Measurements from ENCODE around the gene TSGA10. TPM values are rescaled to one million over a fixed set of nuclear protein-coding genes. Genes with fewer than 3 reads are reported as not detected.

Gene TSGA10
- 13.1 TPM for polyA plus RNA-seq (2013, experiment 1 of 2)
- polyA plus RNA-seq (2013, experiment 2 of 2): 12.7 TPM

DNA sequence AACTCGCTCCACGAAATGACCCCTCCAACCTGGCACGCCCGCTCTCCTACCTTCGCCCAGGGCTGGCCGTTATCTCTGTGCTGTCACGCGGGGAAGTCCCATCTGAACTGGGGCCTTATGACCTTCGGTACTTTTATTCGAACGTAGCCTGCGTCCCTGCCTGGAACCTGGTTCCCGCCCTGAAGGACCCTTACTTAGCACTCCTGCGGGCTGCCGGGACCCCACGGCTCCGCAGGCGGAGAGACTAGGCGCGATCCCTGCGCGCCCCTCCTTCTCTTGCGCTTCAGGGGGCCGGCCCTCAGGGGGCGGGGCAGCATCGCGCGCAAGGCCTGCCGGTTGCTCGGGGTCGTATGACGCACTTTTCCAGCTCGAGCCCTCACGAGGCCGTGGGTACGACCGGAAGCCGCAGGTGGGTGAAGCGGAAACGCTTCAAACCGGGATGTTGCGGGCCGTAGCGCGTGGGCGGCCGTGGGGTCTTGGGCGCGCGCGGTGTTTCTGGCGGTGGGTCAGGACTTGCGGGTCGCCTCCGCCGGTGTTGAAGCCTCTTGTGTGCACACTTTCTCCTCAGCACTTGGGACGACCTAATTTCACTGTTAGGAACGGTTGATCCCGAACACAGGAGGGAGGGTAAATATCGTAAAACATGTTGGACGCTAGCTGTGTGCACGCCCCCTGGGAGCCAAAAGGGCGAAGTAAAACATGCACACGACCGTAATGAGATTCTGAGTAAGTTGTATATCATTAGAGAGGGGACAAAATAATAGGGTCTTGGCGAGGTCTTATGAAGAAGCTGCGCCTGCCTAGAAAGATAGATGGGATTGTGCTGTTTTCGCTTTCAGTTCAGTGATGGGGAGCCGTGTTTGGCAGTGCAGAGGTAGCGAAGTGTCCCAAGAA lies at the start of gene TSGA10, which contains the start of gene LIPT1:
Gene TSGA10, minus strand, starts transcription at position 300 of the 894 bp plus-strand sequence. CDS start 45,503 bp downstream, outside the sequence.
Gene LIPT1, plus strand, starts transcription at position 325 of the 894 bp plus-strand sequence. CDS start 6,991 bp downstream, outside the sequence.
- Histone ChIP-seq H3K27me3 (ENCODE audit: control insufficient read depth in 3 of 3, insufficient read depth in 3 of 3, low read depth in 1 of 3, low read length in 3 of 3) (no peaks in the 10 kb centered on the region), H2BK12ac (ENCODE audit: low read length) (no peak within 1 kb of the TSS), H4K8ac (ENCODE audit: low read depth, low read length) (peak within 1 kb of the TSS; percentile 7), H3K79me1 (ENCODE audit: low read depth, low read length) (no peaks in the 10 kb centered on the region), H2BK5ac (ENCODE audit: low read length) (no peak within 1 kb of the TSS), H2AK5ac (ENCODE audit: low read depth, low read length) (no peak within 1 kb of the TSS), H2AFZ (ENCODE audit: low read length) (peak within 1 kb of the TSS; percentile 96), H4K91ac (ENCODE audit: low read depth, low read length, poor library complexity) (no peak within 1 kb of the TSS), H3K23ac (ENCODE audit: low read depth, low read length, poor library complexity) (peak within 1 kb of the TSS; percentile 12), H3K9ac (ENCODE audit: low read depth, low read length, poor library complexity) (peak within 1 kb of the TSS; percentile 86), H3K36me3 (replicated peaks in 1 of 2; ENCODE audit: control insufficient read depth in 2 of 2, insufficient read depth in 2 of 2, low read length in 2 of 2) (peaks cover 0 to 29% of the 10 kb centered on the region in 2 donors), H3K9me3 (replicated peaks in 1 of 2; ENCODE audit: control insufficient read depth in 2 of 2, insufficient read depth in 1 of 2, low read depth in 1 of 2, low read length in 2 of 2) (no peaks in the 10 kb centered on the region), H3K4me1 (ENCODE audit: control insufficient read depth in 2 of 2, insufficient read depth in 1 of 2, low read depth in 1 of 2, low read length in 2 of 2) (peaks cover 2 to 10% of the 10 kb centered on the region in 2 donors), H3K4me3 (ENCODE audit: low read length in 2 of 2) (peak within 1 kb of the TSS; percentile 81 to 84), H2BK15ac (ENCODE audit: low read length) (no peak within 1 kb of the TSS), H3K18ac (ENCODE audit: low read length) (peak within 1 kb of the TSS; percentile 96), H3K27ac (replicated peaks; ENCODE audit: low read length) (no peak within 1 kb of the TSS), H3K14ac (ENCODE audit: low read length) (no peak within 1 kb of the TSS), H2BK120ac (ENCODE audit: low read depth, low read length) (no peak within 1 kb of the TSS), H3K4ac (ENCODE audit: low read length) (no peak within 1 kb of the TSS), H3K4me2 (ENCODE audit: insufficient read depth, low read length, poor library complexity, severe bottlenecking) (peak within 1 kb of the TSS; percentile 69)
- WGBS, 2 donors (ENCODE audit: extremely low coverage in 2 of 2, insufficient read length in 2 of 2, insufficient replicate concordance in 1 of 2): no CpG with 5 or more reads among the region's 70 CpGs
- DNase-seq (ENCODE audit: low spot score): peak; percentile 75

DNA sequence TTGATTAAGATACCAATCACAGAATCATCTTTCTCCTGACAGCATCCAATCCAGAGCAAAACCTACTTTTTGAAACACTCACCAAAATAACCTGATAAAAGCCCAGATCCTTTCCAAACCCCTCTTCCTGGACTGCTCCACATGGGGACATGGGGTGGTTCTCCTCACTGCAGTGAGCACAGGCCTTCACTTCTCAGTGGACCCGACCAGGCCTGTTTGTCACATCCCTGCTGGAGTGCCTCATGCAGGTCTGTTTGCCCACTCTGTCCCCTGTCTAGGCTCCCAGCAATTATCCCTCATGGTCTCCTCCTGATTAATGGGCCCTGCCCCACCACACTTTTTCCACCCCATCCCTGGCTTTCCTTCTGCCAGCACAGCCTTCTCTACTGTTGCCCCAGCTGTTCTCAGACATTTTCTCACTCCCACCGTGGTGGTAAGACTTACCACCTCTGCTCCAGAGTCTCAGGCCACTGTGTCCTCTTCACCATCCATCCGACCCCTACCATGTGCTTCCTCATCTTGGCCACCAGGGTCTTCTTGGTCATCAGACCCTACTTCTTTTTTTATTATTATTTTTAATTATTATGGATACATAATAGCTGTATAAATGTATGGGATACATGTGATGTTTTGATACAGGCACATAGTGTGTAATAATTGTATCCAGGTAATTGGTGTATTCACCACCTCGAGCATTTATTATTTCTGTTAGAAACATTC lies 47.4 kb upstream of the TSGA10 start:
- no peak overlapping the region for H2AFZ ChIP-seq (ENCODE audit: low read length)
- H3K27ac ChIP-seq (replicated peaks; ENCODE audit: low read length): no peak overlapping the region
- no peak overlapping the region for H3K4me3 ChIP-seq (ENCODE audit: low read length in 2 of 2)
- DNase-seq (ENCODE audit: low spot score): no peak
- H3K4me2 ChIP-seq (ENCODE audit: insufficient read depth, low read length, poor library complexity, severe bottlenecking): no peak overlapping the region
- H2AK5ac ChIP-seq (ENCODE audit: low read depth, low read length): no peak overlapping the region
- no peak overlapping the region for H3K23ac ChIP-seq (ENCODE audit: low read depth, low read length, poor library complexity)
- no CpG with 5 or more reads among the region's 4 CpGs for WGBS, 2 donors (ENCODE audit: extremely low coverage in 2 of 2, insufficient read length in 2 of 2, insufficient replicate concordance in 1 of 2)
- H3K79me1 ChIP-seq (ENCODE audit: low read depth, low read length): no peaks in the 10 kb centered on the region
- H3K9me3 ChIP-seq (replicated peaks in 1 of 2; ENCODE audit: control insufficient read depth in 2 of 2, insufficient read depth in 1 of 2, low read depth in 1 of 2, low read length in 2 of 2): no peaks in the 10 kb centered on the region
- H3K36me3 ChIP-seq (replicated peaks in 1 of 2; ENCODE audit: control insufficient read depth in 2 of 2, insufficient read depth in 2 of 2, low read length in 2 of 2): peaks cover 8 to 44% of the 10 kb centered on the region in 2 donors
- H3K9ac ChIP-seq (ENCODE audit: low read depth, low read length, poor library complexity): no peak overlapping the region
- no peaks in the 10 kb centered on the region for H3K27me3 ChIP-seq (ENCODE audit: control insufficient read depth in 3 of 3, insufficient read depth in 3 of 3, low read depth in 1 of 3, low read length in 3 of 3)
- no peak overlapping the region for H3K14ac ChIP-seq (ENCODE audit: low read length)
- H3K4ac ChIP-seq (ENCODE audit: low read length): no peak overlapping the region
- H4K8ac ChIP-seq (ENCODE audit: low read depth, low read length): no peak overlapping the region
- no peak overlapping the region for H2BK15ac ChIP-seq (ENCODE audit: low read length)
- H2BK5ac ChIP-seq (ENCODE audit: low read length): no peak overlapping the region
- no peak overlapping the region for H2BK120ac ChIP-seq (ENCODE audit: low read depth, low read length)
- no peaks in the 10 kb centered on the region for H3K4me1 ChIP-seq (ENCODE audit: control insufficient read depth in 2 of 2, insufficient read depth in 1 of 2, low read depth in 1 of 2, low read length in 2 of 2)
- H4K91ac ChIP-seq (ENCODE audit: low read depth, low read length, poor library complexity): no peak overlapping the region
- no peak overlapping the region for H3K18ac ChIP-seq (ENCODE audit: low read length)
- no peak overlapping the region for H2BK12ac ChIP-seq (ENCODE audit: low read length)

- Histone ChIP-seq H2AFZ (ENCODE audit: low read length) (no peak overlapping the region), H4K91ac (ENCODE audit: low read depth, low read length, poor library complexity) (no peak overlapping the region), H3K27ac (replicated peaks; ENCODE audit: low read length) (no peak overlapping the region), H3K9me3 (replicated peaks in 1 of 2; ENCODE audit: control insufficient read depth in 2 of 2, insufficient read depth in 1 of 2, low read depth in 1 of 2, low read length in 2 of 2) (no peaks in the 10 kb centered on the region), H3K4me1 (ENCODE audit: control insufficient read depth in 2 of 2, insufficient read depth in 1 of 2, low read depth in 1 of 2, low read length in 2 of 2) (no peaks in the 10 kb centered on the region), H2BK5ac (ENCODE audit: low read length) (no peak overlapping the region), H3K4me3 (ENCODE audit: low read length in 2 of 2) (no peak overlapping the region), H3K27me3 (ENCODE audit: control insufficient read depth in 3 of 3, insufficient read depth in 3 of 3, low read depth in 1 of 3, low read length in 3 of 3) (no peaks in the 10 kb centered on the region), H2BK15ac (ENCODE audit: low read length) (no peak overlapping the region), H2BK120ac (ENCODE audit: low read depth, low read length) (no peak overlapping the region), H3K9ac (ENCODE audit: low read depth, low read length, poor library complexity) (no peak overlapping the region), H2BK12ac (ENCODE audit: low read length) (no peak overlapping the region), H3K79me1 (ENCODE audit: low read depth, low read length) (no peaks in the 10 kb centered on the region), H4K8ac (ENCODE audit: low read depth, low read length) (no peak overlapping the region), H2AK5ac (ENCODE audit: low read depth, low read length) (no peak overlapping the region), H3K4me2 (ENCODE audit: insufficient read depth, low read length, poor library complexity, severe bottlenecking) (no peak overlapping the region), H3K14ac (ENCODE audit: low read length) (no peak overlapping the region), H3K18ac (ENCODE audit: low read length) (no peak overlapping the region), H3K36me3 (replicated peaks in 1 of 2; ENCODE audit: control insufficient read depth in 2 of 2, insufficient read depth in 2 of 2, low read length in 2 of 2) (peaks cover 14 to 63% of the 10 kb centered on the region in 2 donors), H3K23ac (ENCODE audit: low read depth, low read length, poor library complexity) (no peak overlapping the region), H3K4ac (ENCODE audit: low read length) (no peak overlapping the region)
- no CpG with 5 or more reads among the region's 7 CpGs for WGBS, 2 donors (ENCODE audit: extremely low coverage in 2 of 2, insufficient read length in 2 of 2, insufficient replicate concordance in 1 of 2)
- no peak for DNase-seq (ENCODE audit: low spot score)
These were observed 45.5 kb upstream of the TSGA10 start for GRCh38 chr2:99200076-99200800.

Data from neuronal stem cell (in vitro differentiated cells).